DMS79 treated with DMSO at 0.1 percent for 48 hours (cell line): Measurements from ENCODE around the gene SHQ1.
"Not testable (repeated sequence)": the region's sequence is repeated elsewhere in the genome, so short reads cannot be mapped to it uniquely, and the experiment has no call there.

Source experiments
- DNase-seq: peaks from one replicate; lab custom pipeline; 2025; lab: John Stamatoyannopoulos, UW

SHQ1 gene

GRCh38 chr3:72719137-72719536, 129.1 kb downstream of the SHQ1 start:
- DNase-seq = no peak

DNA sequence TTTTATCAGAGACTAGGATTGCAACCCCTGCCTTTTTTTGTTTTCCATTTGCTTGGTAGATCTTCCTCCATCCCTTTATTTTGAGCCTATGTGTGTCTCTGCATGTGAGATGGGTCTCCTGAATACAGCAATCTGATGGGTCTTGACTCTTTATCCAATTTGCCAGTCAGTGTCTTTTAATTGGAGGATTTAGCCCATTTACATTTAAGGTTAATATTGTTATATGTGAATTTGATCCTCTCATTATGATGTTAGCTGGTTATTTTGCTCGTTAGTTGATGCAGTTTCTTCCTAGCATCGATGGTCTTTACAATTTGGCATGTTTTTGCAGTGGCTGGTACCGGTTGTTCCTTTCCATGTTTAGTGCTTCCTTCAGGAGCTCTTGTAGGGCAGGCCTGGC, 134.1 kb downstream of the SHQ1 start:
- not testable (repeated sequence) for DNase-seq

DNA sequence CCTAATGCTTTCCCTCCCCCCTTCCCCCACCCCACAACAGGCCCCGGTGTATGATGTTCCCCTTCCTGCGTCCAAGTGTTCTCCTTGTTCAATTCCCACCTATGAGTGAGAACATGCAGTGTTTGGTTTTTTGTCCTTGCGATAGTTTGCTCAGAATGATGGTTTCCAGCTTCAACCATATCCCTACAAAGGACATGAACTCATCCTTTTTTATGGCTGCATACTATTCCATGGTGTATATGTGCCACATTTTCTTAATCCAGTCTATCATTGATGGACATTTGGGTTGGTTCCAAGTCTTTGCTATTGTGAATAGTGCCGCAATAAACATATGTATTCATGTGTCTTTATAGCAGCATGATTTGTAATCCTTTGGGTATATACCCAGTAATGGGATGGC, 137.8 kb downstream of the SHQ1 start:
- DNase-seq = not testable (repeated sequence)

DNA sequence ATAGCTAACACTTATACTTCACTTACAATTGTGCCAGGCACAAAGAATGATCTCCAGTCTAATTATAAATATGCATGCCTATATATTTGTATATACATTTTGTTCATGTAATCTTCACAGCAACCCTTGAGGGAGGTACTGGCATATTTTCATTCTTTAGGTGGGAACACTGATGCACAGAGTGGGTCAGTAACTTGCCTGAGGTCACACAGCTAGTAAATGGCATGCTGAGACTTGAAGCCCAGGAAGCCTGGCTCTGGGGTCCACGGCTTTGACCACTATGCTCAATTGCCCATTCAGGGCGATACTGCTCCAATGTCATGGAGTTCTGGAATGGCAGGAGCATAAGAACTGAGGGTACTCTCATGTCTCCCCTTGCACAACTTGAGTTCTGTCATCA, 139.8 kb downstream of the SHQ1 start:
- no peak for DNase-seq

- no peak for DNase-seq
Observed at GRCh38 chr3:72702997-72703396, 145.2 kb downstream of the SHQ1 start.

- DNase-seq = no peak
Observed at GRCh38 chr3:72702390-72702789, 145.9 kb downstream of the SHQ1 start.

DNA sequence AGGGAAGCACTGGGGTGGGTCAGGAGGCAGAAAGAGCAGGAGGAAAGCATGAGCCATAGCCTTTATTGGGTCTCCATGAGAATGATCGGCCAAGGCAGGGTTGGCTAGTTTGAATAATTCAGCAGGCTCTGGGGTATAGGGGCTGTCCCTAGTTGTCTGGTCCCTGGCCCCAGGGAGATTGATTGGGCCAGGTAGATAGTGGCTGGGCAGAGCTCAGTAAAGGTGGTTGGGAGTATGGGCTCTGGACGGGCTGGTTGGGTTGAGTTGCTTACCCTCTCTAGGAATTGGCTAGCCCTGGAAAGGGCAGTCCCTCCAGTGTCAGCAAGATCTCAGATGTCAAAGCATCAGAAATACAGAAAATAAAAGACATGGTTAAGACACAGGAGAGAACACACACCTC, 148.1 kb downstream of the SHQ1 start:
- no peak for DNase-seq

DNA sequence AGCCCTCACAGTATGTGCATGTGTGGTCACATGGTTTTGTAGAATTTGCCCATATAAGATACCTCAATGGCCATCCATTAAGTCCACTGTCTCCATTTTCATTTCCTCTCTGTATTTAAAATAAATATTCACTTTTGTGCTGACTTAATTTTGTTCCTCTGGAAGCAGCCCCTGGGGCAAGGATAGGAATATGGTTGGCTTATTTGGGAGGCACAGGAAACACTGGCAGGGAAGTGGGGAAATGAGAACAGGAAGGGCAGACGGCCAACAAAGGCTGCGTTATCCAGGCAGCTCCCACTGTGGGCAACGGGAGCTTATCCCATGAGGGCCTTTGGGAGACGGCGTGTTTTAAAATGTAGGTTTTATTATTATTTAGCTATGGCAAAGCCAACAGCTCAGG, 148.6 kb downstream of the SHQ1 start:
- DNase-seq = no peak
